NCI-H526 treated with DMSO at 0.1 percent for 48 hours (cell line): ENCODE data around the gene DCAF15.

Source experiments
- DNase-seq: peaks from one replicate; lab custom pipeline; 2025; lab: John Stamatoyannopoulos, UW

Gene DCAF15

DNA sequence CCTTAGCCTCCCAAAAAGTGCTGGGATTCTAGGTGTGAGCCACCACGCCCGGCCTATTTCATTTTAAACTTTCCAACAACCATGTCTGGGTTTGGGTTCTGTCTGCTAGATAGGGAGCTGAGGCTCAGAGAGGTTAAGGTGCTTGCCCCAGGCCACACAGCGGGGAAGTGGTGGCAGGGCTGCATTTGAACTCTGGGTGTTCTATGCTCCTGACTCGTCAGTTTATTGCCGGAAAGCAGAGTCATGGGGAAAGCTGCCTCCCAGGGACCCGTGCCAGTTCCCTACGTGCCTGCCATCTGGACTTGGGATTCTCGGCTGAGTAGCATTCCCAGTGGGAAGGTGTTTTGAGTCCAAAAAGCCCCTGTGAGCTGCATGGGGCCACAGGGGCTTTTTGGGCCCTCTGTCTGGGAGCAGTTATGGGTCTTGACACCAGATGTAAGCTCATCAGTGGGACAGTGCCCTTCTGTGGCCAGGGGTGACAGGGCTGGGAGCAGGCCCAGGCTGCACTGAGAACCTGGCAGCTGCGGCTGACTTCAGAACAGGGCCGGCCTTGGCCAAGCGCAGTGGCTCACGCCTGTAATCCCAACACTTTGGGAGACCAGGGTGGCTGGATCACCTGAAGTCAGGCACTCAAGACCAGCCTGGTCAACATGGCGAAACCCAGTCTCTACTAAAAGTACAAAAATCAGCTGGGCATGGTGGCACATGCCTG lies 42.9 kb downstream of the DCAF15 start:
- no peak for DNase-seq

DNA sequence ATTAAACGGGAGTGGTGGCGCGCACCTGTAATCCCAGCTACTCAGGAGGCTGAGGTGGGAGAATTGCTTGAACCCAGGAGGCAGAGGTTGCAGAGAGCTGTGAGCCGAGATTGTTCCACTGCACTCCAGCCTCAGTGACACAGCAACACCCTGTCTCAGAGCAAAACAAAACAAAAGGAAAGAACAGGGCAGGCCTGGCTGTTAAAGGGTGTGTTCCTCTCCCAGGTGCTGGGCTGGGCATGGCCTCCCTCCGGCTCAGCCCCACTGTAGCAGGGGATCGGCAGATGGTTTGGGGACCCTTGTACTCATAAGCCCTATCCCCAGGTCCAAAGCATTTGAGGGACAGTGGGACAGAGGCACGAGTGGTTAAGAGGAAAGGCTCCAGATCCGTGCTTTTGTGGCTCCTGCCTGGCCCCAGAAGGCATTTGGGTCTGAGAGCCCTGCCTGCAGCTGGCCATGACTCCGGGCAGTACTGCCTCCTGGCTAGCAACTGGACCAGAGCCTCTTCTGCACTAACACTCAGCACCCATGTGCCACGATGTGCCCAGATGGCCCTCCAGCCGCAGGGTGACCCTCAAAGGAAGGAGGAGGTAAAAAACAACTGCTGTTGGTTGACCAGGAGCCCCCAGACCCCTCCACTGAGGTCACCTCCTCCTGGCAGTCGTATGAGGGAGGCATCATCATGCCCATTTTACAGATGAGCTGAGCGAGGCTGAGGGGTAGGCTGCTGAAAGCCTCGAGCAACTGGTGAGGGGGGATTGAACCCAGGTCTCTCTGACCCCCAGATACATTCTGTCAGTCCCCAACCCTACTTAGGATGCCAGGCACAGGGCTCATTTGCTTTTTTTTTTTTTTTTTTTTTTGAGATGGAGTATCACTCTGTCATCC lies 43.8 kb downstream of the DCAF15 start:
- no peak for DNase-seq

DNA sequence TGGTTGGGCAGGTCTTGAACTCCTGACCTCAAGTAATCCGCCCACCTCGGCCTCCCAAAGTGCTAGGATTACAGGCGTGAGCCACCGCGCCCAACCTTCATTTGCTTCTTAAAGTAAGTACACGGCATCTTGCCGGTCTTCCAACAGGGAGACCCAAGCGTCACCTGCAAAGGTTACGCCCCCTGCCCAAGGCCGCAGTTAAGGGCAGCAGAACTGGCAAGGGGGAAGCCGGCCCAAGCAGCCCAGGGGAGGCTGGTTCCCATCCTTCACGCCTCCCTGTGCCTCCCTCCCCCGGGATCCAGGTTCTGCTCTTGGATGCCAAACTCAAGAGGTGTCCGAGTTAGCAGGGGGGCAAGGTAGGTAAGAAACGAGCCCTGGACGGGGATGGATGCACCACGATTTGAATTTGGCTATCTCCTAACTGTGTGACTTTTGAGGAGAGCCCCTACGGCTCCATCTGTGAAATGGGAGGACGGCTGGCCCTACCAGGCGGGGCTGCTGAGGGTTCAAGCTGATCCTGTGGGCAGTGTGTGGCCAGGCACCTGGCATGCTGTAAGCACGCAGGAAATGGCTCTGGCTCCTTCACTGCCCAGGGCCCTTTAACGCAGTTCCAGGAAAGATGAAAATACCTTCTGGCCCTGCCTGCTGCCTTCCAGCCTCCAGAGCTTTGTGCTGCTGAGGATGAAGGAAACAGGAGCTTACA lies 44.8 kb downstream of the DCAF15 start:
- DNase-seq, result no peak

DNA sequence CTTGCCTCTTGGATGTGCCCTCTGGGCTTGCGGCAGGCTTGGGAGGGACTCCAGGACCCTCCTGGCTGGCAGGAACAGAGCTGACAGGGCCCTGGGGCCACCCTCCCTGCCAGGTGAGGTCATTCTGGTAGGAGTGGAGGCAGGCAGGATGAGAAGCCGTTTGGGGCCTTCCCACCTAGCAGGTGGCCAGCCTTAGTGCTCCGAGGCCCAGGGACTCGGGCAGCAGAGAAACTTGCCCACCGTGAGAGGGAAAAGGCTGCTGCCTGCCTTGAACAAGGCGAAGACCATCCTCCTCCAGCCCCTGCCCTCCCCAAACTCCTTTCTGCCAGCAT lies 45.3 kb downstream of the DCAF15 start:
- DNase-seq, result no peak

DNA sequence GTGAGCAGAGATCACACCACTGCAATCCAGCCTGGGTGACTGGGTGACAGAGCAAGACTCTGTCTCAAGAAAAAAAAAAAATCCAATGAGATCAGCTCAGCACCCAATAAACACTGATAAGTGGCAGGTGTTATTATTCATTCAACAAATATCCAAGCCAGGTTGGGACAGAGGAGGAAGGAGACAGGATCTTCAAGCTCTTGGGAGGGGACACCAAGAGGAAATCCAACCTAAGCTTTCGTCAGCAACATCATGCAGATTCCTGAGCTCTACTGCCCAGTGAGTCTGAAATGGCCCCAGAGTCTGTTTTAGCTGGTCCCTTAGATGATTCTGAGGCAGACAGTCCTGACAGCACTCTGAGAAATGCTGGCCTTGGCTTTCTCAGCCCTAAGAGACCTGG lies 46.1 kb downstream of the DCAF15 start:
- DNase-seq, result no peak

DNA sequence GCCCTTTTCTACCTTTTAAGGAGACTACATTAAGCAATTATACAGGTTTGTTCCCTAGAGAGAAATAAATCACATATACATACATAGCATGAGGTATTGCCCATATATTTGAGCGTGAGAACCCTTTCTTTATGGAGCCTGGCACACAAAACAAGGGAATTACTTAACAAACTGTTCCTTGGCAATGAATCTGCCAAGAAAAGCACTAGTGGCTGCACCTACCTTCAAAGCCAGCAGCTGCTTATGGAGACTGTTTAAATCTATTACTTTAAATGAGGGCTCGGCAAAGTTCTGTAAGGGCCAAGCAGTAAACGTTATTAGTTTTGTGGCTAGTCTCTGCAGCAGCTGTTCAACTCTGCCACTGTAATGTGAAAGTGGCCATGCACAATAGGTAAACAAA lies 46.8 kb downstream of the DCAF15 start:
- DNase-seq, result no peak

DNA sequence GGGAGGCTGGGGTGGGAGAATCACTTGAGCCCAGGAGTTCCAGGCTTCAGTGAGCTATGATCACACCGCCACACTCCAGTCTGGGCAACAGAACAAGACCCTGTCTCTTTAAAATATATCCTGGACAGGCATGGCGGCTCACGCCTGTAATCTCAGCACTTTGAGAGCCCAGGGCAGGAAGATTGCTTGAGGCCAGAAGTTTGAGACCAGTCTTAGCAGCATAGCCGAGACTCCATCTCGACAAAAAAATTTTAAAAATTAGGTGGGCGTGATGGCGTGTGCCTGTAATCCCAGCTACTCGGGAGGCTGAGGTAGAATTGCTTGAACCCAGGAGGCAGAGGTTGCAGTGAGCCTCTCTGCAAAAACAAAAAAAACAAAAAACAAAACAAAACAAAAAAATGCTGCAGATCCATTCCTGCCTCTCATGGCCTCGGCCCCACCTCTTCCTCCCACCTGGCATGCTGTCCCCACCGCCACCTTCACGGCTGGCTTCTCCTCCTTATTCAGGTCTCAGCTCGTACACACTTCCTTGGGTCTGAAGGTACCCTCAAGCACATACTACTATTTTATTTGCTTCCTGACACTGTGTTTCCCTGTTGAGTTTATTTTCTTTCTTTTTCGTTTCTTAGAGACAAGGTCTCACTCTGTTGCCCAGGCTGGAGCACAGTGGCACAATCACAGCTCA lies 48.5 kb downstream of the DCAF15 start:
- DNase-seq, result no peak

DNA sequence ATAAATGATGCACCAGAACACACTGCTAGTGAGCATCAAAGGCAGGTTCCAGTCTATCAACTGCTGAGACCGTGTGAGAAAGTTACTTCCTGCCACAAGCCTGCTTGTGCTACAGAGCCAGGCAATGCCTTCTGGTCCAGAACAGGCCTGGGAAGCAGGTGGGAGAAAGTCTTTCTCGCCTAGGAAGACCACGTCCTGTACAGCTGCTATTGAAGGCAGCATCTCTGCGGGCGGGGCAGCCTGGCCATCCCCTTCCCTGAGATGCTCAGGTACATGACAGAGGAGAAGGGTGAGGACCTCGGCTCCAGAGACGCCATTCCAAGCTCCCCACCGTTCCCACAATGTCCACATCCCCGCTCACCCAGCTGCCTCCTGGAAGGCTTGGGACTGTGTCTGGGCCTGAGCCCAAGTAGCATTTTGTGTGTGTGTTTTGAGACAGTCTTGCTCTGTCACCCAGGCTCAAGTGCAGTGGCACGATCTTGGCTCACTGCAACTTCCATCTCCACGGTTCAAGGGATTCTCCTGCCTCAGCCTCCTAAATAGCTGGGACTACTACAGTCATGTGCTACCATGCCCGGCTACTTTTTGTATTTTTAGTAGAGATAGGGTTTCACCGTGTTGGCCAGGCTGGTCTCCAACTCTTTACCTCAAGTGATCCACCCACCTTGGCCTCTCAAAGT lies 50.4 kb downstream of the DCAF15 start:
- no peak for DNase-seq

DNA sequence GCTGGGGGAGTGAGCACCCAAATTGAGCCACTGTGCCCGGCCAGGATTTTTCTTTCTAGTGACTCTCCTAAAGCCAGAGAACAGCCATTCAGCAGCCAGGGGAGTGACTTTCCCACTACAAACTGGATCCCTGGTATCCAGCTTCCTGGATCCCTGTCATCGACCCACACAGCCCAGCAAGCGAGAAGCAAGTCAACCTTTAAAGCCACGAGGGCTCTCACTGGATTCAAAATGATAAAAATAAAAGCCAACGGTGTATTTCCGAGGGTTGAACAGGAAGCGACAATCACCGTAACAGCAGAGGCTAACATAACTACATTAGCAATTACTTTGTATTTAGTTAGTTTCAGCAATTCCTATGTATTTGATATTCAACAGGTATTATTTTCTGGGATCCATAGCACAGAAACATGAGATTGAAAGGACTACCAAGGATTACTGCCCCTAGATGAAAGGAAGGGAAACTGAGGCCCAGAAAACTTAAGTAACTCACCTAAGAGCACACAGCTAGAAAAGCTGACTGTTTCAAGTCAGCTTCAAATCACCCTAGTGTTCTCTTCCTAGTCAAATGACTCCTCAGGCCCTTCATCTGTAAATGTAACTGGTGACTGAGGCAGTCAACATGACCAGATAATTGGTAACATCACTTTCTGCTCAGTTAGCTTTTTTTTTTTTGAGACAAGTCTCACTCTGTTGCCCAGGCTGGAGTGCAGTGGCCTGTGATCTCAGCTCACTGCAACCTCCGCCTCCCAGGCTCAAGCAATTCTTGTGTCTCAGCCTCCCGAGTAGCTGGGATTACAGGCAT lies 51.1 kb downstream of the DCAF15 start:
- DNase-seq, result no peak

DNA sequence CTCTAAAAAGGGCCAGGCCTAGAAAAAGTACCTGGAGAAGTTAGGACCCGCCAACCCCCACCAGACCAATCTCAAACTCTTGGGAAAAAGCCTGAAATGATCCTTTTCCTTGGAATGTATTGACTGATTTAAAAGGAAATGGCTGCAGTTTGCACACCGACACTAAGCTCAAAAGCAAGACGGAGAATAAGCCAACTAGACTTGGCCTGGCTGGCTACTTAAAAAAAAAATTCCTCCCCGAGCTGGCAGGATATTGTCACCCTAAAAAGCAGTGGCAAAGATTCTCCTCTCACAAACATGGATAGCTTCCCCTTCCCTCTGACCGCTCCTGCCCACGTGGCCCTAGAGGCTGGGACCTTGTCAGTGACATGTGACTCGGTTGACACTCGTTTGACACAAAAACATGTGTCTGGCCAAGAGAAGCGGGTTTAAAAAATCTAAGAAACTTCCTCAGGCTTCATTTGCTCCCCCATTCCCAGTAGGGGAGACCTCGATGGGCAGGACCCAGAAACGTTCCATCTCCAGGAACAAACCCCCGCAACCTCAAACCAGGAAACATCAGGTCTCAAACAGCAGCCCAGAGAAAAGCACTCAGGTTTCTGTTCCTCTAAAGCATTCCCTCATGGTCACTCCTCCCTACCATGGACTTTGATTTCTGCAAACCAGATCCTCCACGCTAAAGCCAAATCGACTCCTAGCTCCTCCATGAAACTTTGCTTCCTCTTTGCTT lies 52.5 kb downstream of the DCAF15 start:
- no peak for DNase-seq

DNA sequence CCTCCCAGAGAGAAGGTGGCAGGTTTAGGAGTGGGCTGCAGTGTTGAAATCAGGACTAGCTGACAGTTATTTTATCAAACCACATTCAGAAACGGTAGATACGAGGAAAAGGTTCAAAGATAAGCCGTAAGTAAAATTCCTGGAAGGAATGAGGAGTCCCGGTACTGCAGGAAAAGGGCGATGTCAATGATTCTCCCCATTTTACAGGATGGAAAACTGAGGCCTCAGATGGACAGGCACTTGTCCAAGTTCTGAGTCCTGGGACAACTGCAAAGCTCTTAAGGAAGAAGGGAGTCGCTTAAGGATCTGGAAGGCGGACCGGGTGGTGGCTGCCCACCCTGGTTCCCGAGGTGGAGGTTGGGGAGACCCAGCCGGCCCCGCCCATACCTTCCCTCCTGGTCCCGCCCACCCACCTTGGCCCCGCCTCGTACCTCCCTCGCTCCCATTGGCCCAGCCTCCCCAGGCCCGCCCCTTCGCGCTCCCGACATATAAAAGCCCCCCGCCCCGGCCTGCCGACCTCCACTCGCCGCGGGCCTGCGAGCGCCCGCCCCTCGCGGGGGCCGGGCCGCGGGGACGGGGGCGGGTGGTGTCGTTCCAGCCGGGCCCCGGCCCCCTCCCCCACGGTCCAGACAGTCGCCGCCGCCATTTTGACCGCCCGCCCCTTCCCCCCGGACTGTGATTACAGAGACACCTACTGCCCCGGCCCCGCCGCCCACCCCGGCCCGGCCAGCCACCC lies 53.2 kb downstream of the DCAF15 start:
- DNase-seq, result peak; percentile 21

DNA sequence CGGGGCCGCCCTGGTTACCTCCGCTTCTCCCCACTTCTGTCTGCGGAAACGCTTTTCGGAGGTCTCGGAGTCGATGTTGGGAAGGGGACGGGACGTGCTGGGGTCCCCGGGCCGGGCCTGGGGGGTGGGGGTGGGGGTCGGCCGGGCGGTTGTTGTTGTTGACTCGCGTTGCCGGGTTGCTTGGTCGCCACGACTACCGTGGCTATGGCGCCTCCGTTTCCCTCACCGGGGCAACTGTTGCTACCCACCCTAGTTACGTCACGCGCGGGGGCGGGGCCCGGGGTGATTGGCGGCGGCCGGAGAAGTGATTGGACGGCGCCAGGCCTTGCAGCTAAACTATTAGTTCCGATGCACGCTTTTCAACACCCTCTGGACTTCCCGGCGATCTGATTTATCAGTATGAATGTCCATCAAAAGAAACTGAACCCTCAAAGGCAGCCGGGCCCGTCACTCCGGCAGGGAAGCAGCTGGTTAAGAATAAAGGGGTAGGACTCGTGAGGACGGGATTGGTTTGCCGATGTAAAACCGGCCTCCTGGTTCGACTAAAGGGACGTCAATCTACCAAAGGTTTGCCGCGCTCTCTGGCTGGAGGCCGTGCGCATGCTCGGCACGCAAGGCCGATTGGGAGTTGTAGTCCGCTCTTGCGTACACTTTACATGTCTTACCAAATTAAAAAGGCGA lies 53.9 kb downstream of the DCAF15 start, which contains the start of gene RFX1:
TSS of gene RFX1 (minus strand) at position 236 of the 681 bp plus-strand sequence. CDS start 12,477 bp downstream, outside the sequence.
- DNase-seq, result peak; percentile 97

DNA sequence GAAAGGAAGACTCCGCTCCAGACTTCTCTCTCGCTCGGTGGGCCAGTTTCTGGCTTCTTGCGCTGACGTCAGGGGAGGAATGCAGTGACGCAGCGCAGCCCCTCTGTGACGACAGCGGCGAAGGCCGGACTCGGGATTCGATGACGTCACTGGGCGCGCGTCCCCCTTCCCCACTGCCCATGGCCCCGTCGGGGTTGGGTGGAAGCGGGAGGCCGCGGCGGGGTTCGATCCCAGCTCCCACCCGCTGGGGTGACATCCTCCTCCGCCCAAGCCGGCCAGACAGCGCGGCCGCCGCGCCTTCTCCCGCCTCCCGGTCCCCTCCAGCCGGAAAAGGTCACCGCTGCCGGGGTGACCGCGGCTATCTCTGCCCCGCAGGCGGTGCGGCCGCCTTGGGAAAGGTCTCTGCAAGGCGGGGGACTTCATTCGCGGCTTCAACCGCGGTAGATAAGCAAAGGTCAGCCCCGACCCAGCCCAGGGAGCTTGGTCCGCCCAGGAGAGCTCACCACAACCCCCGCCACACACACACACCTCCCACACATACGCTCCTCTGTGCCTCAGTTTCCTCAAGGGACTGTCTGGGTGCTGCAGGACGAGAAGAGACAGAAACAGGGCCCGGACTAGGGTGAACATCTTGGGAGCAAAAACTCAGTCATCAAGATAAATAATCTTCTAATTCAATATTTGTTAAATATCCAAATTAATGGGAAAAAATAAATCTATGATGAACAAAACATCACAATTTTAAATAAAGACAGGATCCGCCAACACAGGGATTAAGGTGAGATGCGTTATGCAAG lies 54.7 kb downstream of the DCAF15 start:
- no peak for DNase-seq
